ENCODE measurements around the gene CLDN34.

- TF ChIP-seq, protein P1, sequence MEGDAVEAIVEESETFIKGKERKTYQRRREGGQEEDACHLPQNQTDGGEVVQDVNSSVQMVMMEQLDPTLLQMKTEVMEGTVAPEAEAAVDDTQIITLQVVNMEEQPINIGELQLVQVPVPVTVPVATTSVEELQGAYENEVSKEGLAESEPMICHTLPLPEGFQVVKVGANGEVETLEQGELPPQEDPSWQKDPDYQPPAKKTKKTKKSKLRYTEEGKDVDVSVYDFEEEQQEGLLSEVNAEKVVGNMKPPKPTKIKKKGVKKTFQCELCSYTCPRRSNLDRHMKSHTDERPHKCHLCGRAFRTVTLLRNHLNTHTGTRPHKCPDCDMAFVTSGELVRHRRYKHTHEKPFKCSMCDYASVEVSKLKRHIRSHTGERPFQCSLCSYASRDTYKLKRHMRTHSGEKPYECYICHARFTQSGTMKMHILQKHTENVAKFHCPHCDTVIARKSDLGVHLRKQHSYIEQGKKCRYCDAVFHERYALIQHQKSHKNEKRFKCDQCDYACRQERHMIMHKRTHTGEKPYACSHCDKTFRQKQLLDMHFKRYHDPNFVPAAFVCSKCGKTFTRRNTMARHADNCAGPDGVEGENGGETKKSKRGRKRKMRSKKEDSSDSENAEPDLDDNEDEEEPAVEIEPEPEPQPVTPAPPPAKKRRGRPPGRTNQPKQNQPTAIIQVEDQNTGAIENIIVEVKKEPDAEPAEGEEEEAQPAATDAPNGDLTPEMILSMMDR (IDR thresholded peaks at IDR 0.05): no peak
- TF ChIP-seq POLR2A (IDR thresholded peaks at IDR 0.05): no peak
Measured at GRCh38 chrX:10011991-10012390, 44.8 kb downstream of the CLDN34 start.
